Measurements from ENCODE around the gene MTMR11.
"Not testable (repeated sequence)": the region's sequence is repeated elsewhere in the genome, so short reads cannot be mapped to it uniquely, and the experiment has no call there.

MTMR11 gene

DNA sequence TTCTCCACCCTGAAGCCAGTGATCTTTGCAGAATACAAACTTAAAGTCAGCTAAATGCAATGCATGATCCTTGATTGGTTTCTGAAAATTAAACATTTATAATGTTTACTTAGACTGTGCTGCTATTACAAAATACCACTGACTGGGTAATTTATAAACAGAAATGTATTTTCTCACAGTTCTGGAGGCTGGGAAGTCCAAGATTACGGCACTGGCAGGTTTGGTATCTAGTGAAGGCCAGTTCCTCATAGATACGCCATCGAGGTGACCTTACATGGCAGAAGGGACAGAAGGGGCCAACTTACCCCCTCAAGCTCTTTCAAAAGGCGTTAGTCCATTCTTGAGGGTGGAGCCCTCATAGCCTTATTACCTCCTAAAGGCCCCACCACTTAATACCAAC lies 40.1 kb downstream of the MTMR11 start:
- no peak for DNase-seq (ENCODE audit: low spot score)

DNA sequence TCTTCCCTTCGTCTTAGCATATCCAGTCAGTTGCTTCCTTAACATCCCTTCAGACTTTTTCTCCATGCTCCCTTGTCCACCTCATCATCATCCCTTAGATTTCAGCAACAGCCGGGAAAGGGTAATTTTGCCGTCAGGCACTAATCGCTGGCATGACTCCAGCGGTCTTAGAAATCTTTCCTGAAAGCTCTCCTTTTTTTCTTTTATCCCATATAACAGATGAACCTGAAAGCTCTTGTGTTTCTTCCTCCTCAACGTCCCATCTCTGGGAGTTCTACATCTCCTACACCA lies 47.7 kb downstream of the MTMR11 start:
- DNase-seq (ENCODE audit: low spot score) = no peak

DNA sequence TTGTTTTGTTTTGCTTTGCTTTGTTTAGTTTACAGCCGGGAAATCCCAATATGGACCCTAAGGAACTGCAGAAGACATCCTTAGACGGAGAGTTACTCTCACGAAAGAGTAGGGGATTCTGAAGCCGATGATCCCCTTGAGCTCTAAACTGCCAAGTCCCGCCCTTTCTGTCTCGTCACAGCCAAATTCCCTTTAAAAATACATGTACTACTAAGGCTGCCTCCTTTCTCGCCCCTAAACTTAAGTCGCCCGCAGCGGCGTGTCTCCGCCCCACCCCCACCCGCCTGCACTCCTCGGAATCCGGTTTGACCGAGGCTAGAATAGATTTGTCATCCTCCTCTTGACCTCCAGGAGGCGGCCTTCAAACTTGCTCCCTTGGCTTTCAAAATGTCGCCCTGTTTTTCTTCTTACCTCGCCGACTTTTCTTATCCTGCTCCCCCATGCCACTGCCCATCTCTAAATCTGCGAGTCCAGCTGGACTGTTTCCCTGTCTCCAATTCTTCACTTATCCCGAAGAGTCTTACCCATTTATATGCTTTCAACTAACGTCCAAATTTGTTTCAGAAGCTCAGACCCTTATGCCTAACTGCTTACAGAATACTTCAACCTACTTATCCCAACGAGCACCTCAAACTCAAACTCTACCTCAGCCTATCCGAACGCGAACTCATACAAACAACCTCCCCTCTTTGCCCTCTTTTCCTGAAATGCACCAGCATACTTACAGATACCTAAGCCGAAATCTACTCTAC lies 48.3 kb downstream of the MTMR11 start:
- peak; percentile 72 for DNase-seq (ENCODE audit: low spot score)

DNA sequence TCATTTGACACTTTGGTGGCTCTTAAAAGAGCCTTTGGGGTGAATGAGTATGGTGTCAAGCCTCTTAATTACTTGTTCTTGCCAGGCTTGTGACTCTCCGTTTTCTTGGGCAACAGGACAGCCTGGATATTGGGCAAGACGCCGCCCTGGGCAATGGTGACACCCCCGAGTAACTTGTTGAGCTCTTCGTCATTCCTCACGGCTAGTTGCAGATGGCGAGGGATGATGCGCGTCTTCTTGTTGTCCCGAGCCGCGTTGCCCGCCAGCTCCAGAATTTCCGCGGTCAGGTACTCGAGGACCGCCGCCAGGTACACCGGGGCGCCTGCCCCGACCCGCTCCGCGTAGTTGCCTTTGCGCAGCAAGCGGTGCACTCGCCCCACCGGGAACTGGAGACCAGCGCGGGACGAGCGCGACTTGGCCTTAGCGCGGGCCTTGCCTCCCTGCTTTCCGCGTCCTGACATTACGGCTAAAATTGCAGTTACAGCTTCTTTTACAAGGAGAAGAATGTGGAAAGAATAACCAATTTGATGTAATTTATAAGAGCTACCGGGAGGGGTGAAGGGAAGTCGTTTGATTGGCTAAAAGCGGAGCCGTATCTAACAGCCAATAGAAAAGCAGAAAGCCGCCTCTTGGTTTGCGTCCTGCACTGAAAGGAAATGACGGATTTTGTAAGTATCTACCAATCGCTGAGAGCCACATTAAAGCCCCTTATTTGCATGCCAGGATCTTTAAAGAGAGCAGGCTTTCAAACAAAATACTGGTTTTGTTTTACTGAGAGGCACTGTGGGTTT lies 49.0 kb downstream of the MTMR11 start:
- peak; percentile 87 for DNase-seq (ENCODE audit: low spot score)

DNA sequence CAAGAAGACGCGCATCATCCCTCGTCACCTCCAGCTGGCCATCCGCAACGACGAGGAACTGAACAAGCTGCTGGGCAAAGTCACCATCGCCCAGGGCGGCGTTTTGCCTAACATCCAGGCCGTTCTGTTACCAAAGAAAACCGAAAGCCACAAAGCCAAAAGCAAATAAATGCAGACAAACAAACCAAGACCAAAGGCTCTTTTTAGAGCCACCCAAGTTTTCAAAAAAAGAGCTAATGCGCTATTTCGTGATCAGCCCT lies 49.6 kb downstream of the MTMR11 start:
- DNase-seq (ENCODE audit: low spot score) = not testable (repeated sequence)

DNA sequence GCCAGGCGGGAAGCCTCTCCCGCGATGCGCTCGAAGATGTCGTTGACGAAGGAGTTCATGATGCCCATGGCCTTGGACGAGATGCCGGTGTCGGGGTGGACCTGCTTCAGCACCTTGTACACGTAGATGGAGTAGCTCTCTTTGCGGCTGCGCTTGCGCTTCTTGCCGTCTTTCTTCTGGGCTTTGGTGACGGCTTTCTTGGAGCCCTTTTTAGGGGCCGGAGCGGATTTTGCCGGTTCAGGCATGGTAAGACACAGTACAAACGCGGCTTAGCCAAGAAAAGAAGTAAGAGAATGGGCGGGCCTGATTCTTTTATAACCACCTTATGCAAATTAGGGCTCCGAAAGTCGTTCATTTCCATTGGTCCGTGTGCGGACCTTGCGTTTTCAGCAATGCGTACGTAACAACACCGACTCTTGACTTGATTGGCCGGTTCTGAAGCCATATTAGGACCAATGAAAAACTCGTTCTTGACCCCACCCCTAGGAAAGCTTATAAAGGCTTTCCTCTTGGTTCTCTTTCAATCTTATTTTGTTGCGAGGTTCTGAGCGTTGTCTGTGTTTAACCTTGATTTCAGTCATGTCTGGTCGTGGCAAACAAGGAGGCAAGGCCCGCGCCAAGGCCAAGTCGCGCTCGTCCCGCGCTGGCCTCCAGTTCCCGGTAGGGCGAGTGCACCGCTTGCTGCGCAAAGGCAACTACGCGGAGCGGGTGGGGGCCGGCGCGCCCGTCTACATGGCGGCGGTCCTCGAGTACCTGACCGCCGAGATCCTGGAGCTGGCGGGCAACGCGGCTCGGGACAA lies 50.1 kb downstream of the MTMR11 start:
- DNase-seq (ENCODE audit: low spot score) = peak; percentile 93

DNA sequence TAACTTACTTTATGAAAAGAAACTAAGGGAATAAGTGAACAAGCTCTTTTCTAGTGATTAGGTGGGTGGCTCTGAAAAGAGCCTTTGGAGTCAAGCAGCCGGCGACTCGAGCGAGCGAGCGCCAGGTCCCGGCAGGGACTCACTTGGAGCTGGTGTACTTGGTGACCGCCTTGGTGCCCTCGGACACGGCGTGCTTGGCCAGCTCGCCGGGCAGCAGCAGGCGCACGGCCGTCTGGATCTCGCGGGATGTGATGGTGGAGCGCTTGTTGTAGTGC lies 50.6 kb downstream of the MTMR11 start:
- DNase-seq (ENCODE audit: low spot score) = not testable (repeated sequence)

DNA sequence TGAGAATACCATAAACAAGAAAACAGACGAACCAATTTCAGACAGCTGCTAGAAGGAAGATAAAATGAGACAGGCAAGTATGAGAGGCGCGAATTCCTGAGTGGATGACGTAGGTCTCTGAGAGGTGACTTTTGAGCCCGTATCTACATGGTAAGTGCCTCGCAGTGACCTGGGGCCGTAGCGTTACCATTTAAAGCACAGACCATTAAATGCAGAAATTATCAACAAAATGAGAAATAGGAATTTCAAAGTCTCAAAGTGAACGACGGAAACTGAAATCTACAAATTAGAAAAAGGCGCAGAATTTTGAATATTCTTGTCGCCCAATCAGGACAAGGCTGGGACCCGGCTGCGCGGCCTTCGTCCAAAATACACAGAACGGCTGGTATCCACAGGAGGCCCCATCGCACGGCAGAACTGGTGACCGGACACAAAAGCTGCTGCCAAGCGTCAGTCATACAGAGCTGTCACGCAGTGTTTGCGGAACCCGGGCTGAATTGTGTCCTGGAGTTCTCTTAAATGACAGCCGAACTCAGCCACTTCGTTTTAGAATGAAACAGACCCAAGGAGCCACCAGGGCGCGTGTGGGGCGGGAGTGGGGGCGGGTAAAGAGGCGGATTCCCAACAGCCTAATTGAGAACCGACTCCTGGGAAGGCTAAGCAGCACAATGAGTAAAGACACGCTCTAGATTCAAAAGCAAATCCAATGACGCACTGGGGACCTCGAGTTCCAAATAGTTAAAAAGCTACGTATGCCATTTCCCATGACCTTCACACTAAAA lies 51.1 kb downstream of the MTMR11 start:
- DNase-seq (ENCODE audit: low spot score) = peak; percentile 81

DNA sequence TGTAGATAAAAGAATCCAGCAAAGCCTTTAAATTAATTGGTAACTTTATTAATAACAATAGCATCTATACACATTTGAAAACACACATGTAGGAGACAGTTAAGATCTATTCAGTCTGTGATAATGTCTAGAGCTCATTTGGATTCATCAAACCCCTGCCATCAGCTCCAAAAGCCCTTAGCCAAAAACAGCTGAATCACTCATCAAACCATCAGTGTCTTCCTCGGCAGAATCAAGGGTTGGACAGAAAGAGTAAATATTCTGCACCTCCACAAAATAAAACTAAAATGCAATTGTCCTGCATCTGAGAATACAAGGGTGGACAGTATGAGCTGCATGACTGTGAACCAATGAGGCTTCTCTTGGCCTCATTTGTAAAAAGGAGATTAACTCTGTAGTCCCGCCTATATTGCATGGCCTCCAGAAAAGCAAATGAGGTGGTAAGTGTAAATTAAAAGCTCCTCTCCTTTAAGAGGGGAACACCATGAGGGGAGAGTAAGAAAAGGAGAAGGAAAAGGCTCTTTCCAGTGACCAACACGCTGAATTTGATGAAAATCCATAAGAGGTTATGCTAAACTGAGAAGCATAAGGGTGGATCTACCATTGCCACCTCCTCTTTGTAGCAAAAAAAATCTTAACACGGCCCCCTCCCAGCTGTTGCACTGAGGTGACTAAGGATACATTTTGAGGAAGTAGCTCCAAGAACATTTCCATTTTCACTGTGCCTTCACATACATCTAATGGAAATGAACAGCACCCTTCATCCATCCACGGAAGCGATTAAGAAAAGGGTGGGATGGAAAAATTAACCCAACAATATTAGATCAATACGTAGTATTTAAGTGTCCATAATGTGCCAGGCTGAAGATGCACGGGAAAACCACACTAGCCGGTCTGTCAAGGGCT lies 52.0 kb downstream of the MTMR11 start:
- no peak for DNase-seq (ENCODE audit: low spot score)

DNA sequence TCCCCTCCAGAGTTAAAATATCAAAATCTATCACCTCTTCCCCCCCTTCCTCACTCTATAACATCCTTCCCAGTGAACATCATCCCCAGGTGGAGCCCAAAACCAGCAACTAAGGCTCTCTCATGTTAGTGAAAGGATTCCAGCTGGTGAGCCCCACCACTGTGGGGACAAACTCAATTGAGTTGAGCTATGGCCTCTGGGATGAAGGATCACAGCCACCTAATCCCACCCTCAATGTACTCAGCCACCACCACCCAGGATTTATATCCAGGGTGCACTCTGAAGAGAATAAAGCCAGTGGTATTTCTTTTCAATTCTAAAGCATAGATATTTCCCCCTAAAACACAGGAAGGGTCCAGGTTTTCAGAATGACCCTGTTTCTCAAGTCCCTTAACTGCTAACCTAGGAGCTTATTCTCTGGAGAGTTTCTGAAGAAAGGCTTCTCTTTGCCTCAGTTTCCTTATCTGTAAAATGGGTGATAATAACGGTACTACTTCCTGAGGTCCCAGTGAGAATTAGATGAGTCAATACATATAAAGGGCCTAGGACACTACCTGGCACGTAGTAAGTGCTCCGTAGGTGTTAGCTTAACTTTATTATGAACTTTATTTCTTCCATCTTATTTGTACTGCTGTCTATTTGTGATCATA lies 53.0 kb downstream of the MTMR11 start:
- DNase-seq (ENCODE audit: low spot score) = no peak

DNA sequence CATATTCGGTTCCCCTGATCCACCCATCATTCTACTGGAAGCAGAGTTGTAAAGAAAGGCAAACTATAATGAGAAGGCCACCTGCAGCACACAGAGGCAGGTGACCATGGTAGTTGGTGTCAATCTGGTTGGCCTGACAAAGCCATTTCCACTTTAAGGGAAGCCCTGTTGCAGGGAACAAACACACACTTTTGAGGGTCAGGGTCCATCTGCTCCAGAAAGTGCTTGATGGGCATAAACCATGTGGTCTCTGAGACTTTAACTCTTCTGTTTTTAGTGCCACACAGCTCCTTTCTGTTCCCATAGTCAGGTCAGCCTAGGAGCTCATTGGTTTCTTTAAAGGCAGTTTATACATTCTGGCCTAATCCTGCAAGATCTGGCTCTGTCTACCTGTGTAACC lies 54.8 kb downstream of the MTMR11 start:
- DNase-seq (ENCODE audit: low spot score) = no peak

DNA sequence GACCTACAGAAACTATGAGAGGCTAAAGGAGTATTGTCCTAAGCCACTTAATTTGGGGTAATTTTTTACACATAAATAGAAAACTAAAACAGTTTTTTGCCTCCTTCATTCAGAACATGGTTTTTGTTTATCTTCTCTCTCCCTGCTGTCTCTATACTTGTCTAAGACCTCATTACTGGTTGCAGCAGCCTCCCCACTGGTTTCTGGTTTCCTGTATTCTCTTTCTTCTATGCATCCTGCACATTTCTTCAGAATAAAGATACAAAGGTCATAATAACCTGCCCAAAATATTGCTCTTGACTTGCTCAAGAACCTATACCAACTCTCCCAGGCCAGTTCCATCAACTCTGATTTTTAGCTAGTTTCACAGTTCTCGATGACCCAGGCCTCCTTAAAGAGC lies 57.1 kb downstream of the MTMR11 start:
- no peak for DNase-seq (ENCODE audit: low spot score)
